C4-2B (cell line): ENCODE results near the gene SLAMF6.

Experiments
- H3K27ac ChIP-seq: fragments of 450-650 bp; 2 replicates; pipeline ENCODE4 v1.5.1; 2017
- ZFX ChIP-seq: fragments of 450-650 bp; IDR thresholded peaks from 2 replicates; pipeline ENCODE4 v1.6.1; 2017
- TF ChIP-seq, protein P1 (sequence below): fragments of 450-650 bp; conservative IDR thresholded peaks from 2 replicates; pipeline ENCODE4 v1.5.1; 2017; ENCODE audit warnings: mild to moderate bottlenecking

Gene SLAMF6

DNA sequence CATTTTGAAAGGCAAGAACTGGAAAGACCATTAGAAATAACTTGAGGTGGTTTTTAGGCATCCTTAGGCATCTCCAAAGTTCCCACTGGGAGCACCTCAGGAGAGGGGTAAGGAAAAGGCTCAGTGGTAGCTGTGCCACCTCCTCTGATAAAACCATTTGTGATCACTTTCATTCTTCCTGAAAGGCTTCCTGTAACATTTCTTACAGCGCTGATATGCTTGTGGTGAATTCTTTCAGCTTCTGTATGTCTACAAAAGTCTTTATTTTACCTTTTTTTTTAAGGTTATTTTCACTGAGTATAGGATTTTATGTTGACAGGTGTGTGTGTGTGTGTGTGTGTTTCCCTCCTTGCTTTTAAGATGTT lies 67.9 kb downstream of the SLAMF6 start:
- no peak overlapping the region for H3K27ac ChIP-seq
- TF ChIP-seq, protein P1, sequence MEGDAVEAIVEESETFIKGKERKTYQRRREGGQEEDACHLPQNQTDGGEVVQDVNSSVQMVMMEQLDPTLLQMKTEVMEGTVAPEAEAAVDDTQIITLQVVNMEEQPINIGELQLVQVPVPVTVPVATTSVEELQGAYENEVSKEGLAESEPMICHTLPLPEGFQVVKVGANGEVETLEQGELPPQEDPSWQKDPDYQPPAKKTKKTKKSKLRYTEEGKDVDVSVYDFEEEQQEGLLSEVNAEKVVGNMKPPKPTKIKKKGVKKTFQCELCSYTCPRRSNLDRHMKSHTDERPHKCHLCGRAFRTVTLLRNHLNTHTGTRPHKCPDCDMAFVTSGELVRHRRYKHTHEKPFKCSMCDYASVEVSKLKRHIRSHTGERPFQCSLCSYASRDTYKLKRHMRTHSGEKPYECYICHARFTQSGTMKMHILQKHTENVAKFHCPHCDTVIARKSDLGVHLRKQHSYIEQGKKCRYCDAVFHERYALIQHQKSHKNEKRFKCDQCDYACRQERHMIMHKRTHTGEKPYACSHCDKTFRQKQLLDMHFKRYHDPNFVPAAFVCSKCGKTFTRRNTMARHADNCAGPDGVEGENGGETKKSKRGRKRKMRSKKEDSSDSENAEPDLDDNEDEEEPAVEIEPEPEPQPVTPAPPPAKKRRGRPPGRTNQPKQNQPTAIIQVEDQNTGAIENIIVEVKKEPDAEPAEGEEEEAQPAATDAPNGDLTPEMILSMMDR, result no peak
- TF ChIP-seq ZFX, result no peak

DNA sequence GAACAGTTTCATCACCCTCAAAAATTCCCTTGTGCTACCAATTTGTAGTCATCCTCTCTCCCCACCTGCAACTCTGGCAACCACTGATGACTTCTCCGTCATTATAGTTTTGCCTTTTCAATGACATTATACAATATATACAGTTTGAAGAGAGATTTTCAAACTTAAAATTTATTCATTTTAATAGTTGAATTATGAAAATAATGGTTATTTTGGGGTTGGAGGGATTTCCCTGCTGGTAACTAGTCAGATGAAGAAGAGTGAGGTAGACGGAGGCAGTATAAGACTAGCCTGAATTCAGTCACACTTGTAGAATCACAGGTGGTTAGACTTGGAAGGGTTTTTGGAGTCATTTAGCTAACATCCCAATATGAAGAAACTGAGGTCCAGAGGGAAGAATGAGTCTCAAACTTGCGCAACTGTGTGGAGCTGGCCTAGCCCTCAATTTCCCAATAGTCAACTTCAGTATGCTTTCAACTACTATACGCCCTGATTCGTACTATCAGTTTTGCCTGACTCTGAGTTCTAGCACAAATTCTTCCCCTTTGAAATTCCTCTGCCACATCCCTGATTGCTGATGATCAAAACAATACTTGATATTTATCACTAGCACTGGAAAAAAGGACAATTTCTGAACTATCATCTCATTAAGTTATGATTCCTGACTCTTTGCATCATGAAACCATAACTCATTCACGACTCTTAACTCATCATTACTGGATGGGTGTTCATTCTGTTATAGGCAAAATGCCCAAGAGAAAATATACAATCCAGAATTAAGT lies 68.5 kb downstream of the SLAMF6 start:
- H3K27ac ChIP-seq, result no peak overlapping the region
- TF ChIP-seq ZFX, result no peak
- TF ChIP-seq, protein P1, result no peak

DNA sequence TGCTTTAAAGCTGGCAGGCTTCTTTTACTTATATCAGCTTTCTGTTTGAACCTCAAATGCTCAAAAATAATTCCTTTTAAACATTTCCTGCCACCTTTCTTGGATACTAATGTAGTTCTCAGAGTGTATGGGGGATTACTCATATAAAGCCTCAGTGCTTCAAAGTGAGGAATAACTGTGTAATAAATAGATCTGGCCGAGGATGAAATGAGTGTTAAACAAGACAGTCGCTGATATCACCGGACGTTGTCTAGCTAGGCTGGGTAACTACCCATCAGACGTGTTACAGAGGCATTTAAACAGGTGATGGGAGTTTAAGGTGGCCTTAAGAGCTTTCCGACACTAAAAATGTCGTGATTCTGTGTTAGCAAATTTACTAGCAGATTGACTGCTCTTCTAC lies 69.6 kb downstream of the SLAMF6 start:
- TF ChIP-seq ZFX, result no peak
- TF ChIP-seq, protein P1, result no peak
- no peak overlapping the region for H3K27ac ChIP-seq

DNA sequence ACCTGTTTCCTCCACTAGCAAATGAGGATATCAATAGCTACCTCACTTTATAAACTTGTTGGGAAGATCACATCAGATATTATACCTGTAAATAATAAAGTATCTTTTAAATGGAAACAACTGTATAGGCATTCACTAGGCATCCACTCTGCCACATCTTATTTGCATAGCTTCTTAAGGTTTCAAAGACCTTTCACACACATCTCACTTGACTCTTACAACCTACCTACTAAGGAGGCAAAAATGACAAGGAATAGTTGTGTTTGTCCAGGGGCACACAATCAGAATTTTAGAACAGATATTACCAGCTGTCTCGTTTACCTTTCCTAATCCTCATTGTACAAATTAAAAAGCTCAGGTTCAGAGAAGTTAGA lies 71.2 kb downstream of the SLAMF6 start:
- no peak overlapping the region for H3K27ac ChIP-seq
- no peak for TF ChIP-seq ZFX
- TF ChIP-seq, protein P1, result no peak

DNA sequence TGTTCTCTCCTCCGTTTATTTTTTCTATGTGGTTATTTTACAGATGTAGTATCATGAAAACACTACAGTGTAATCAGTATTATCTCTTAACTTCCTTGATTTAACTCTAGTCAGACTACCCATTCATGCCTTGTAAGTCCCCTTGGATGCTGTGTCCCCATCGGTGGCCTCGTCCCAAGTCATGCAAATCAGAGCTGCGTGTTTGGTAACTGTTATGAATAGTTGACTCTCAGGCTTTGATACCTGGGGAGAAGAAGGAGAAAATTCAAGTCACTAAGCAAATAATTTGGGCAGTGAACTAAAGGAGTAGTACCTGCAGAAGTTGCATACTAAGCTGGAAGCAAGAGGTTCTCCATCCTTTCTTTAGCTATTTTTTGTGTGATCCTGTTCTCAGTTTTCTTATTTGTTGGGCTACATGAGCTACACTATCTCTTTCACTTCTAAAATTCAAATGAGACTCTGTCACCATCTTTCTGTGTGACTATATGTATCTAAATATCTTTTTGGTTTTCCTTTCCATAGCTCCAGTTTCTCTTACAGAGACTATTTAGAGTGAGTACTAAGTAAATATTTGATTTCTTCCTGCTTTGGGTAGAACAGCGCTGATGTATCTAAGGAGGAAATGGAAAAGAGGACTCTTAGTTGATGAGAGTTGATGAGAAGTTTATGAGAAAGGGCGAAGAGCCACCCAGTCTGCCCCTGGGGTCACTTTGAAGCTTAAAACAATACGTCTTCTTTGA lies 71.8 kb downstream of the SLAMF6 start:
- no peak overlapping the region for H3K27ac ChIP-seq
- TF ChIP-seq, protein P1, result no peak
- TF ChIP-seq ZFX, result no peak

DNA sequence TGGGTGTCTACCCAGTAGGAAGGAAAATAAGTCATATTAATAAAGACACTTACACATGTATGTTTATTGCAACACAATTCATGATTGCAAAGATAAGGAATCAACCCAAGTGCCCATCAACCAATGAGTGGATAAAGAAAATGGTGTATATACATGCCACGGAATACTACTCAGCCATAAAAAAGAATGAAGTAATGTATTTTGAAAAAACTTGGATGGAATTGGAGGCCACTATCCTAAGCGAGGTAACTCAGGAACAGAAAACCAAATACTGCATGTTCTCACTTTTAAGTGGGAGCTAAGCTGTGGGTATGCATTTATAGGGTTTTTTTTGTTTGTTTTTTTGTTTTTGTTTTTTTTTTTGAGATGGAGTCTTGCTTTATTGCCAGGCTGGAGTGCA lies 73.6 kb downstream of the SLAMF6 start:
- no peak overlapping the region for H3K27ac ChIP-seq
- TF ChIP-seq ZFX, result no peak
- TF ChIP-seq, protein P1, result no peak

DNA sequence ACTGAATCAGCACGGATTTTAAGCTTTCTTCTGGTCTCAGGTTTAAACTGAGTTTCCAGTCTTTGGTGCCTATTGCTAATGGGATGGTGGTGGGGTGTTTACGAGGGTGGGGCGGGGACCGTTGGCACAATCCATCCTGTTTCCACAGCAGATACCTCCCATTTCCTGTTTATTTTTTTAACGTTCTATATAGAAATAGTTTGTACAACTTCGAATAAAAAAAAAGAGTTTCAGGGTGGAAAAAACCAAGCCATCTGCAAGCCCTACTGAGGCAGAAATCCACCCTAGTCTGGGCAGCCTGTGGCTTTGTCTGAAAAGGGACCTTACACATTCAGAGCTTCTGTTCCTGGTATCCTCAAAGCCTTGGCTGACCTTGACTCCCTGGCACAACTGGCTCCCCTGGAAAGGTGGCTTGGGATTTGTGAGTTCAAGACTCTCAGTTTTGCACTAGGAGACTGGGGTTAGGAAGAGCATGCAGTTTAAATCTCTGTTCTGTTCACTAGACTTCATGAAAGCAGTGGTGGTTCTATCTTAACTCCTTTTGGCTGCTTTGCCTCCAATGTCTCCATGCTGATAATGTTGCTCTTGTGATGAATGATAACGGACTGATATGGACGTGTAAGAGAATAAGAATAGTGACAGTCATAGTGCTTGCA lies 76.0 kb downstream of the SLAMF6 start:
- H3K27ac ChIP-seq, result no peak overlapping the region
- TF ChIP-seq, protein P1, result no peak
- no peak for TF ChIP-seq ZFX
